ENCODE measurements around the gene SLC2A9. TPM values are rescaled to one million over a fixed set of nuclear protein-coding genes. Genes with fewer than 3 reads are reported as not detected.

Gene SLC2A9
- total and polyA plus RNA-seq, 2 of the 13 experiments (the other 11 are each of a cell fraction or from before 2014, with no cell fraction given): 36.2 to 42.3 TPM

DNA sequence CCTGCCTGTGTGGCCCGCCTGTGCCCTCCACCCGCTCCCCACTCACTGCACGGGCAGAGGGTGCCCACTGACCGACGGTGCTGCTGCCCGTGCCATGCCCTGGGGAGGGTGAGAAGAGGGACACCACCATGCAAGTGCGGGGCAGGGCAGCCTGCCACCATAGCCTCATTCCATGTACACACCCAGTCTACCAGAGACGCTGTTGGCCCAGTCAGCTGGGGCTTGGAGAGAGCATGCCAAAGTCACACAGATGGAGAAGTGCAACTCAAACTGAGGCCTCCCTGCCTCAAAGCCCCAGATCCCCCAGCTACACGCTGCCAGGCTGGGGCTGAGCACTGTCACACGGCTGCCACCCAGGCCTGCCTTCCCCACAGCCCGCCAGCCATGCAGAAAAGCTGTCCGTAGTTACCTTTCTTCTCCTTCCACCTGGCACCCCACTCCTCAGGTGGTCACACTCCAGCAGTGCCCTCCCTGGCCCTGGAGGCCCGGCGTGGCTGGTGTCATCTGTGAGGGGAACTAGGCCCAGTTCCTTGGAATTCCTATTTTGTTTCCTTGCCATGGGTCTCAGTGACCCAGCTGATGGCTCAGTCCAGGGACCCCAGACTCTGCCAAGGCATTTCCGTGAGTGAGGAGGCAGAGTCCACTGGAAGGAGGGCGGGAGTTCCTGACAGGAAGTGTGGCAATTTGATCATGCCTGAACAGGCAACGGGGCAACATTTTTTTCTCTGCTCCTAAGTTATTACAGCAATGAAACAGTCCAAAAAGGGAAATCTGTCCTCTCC is at the start of gene SLC2A9 (continued):
- TF ChIP-seq ATAD3A (CRISPR knock-in tag; IDR thresholded peaks at IDR 0.05) (no peak), ZZZ3 (CRISPR knock-in tag; IDR thresholded peaks at IDR 0.05; ENCODE audit: borderline replicate concordance) (0 out of 2 replicates have a peak, but pooled peaks have one; percentile 65), ZNF34 (CRISPR knock-in tag; IDR thresholded peaks at IDR 0.05; ENCODE audit: borderline replicate concordance) (0 out of 2 replicates have a peak, but pooled peaks have one; percentile 36), ZNF225 (CRISPR knock-in tag; IDR thresholded peaks at IDR 0.05) (peak; percentile 73; the same call in 1 of the 2 replicates), CREB1 (IDR thresholded peaks at IDR 0.05) (no peak), CREB1 (CRISPR knock-in tag; IDR thresholded peaks at IDR 0.05) (no peak), ZNF891 (CRISPR knock-in tag; IDR thresholded peaks at IDR 0.05) (no peak), PBX3 (CRISPR knock-in tag; IDR thresholded peaks at IDR 0.05; ENCODE audit: borderline replicate concordance) (no peak), GZF1 (CRISPR knock-in tag; IDR thresholded peaks at IDR 0.05) (no peak; the same call in 1 of the 2 replicates), ZNF20 (CRISPR knock-in tag; IDR thresholded peaks at IDR 0.05) (no peak), ZNF543 (CRISPR knock-in tag; IDR thresholded peaks at IDR 0.05) (0 out of 2 replicates have a peak, but pooled peaks have one; percentile 37), PCBP1 (IDR thresholded peaks at IDR 0.05; ENCODE audit: borderline replicate concordance, low read depth, low read length) (no peak), ZNF432 (CRISPR knock-in tag; IDR thresholded peaks at IDR 0.05; ENCODE audit: borderline replicate concordance) (no peak), SNAPC5 (CRISPR knock-in tag; IDR thresholded peaks at IDR 0.05; ENCODE audit: borderline replicate concordance) (no peak), ZNF235 (CRISPR knock-in tag; IDR thresholded peaks at IDR 0.05; ENCODE audit: borderline replicate concordance) (no peak), KDM5A (IDR thresholded peaks at IDR 0.05; ENCODE audit: borderline replicate concordance, low read length) (0 out of 2 replicates have a peak, but pooled peaks have one; percentile 10), ZNF335 (CRISPR knock-in tag; IDR thresholded peaks at IDR 0.05) (no peak), MIER2 (CRISPR knock-in tag; IDR thresholded peaks at IDR 0.05) (no peak)
- TF ChIP-seq, protein P1, sequence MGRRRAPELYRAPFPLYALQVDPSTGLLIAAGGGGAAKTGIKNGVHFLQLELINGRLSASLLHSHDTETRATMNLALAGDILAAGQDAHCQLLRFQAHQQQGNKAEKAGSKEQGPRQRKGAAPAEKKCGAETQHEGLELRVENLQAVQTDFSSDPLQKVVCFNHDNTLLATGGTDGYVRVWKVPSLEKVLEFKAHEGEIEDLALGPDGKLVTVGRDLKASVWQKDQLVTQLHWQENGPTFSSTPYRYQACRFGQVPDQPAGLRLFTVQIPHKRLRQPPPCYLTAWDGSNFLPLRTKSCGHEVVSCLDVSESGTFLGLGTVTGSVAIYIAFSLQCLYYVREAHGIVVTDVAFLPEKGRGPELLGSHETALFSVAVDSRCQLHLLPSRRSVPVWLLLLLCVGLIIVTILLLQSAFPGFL (CRISPR knock-in tag; IDR thresholded peaks at IDR 0.05): no peak
- TF ChIP-seq, protein P2, sequence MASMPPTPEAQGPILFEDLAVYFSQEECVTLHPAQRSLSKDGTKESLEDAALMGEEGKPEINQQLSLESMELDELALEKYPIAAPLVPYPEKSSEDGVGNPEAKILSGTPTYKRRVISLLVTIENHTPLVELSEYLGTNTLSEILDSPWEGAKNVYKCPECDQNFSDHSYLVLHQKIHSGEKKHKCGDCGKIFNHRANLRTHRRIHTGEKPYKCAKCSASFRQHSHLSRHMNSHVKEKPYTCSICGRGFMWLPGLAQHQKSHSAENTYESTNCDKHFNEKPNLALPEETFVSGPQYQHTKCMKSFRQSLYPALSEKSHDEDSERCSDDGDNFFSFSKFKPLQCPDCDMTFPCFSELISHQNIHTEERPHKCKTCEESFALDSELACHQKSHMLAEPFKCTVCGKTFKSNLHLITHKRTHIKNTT (CRISPR knock-in tag; IDR thresholded peaks at IDR 0.05): no peak
- TF ChIP-seq, protein P3, sequence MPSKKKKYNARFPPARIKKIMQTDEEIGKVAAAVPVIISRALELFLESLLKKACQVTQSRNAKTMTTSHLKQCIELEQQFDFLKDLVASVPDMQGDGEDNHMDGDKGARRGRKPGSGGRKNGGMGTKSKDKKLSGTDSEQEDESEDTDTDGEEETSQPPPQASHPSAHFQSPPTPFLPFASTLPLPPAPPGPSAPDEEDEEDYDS (CRISPR knock-in tag; IDR thresholded peaks at IDR 0.05): peak; percentile 57
- TF ChIP-seq, protein P4, sequence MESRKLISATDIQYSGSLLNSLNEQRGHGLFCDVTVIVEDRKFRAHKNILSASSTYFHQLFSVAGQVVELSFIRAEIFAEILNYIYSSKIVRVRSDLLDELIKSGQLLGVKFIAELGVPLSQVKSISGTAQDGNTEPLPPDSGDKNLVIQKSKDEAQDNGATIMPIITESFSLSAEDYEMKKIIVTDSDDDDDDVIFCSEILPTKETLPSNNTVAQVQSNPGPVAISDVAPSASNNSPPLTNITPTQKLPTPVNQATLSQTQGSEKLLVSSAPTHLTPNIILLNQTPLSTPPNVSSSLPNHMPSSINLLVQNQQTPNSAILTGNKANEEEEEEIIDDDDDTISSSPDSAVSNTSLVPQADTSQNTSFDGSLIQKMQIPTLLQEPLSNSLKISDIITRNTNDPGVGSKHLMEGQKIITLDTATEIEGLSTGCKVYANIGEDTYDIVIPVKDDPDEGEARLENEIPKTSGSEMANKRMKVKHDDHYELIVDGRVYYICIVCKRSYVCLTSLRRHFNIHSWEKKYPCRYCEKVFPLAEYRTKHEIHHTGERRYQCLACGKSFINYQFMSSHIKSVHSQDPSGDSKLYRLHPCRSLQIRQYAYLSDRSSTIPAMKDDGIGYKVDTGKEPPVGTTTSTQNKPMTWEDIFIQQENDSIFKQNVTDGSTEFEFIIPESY (CRISPR knock-in tag; IDR thresholded peaks at IDR 0.05): no peak
- TF ChIP-seq, protein P5, sequence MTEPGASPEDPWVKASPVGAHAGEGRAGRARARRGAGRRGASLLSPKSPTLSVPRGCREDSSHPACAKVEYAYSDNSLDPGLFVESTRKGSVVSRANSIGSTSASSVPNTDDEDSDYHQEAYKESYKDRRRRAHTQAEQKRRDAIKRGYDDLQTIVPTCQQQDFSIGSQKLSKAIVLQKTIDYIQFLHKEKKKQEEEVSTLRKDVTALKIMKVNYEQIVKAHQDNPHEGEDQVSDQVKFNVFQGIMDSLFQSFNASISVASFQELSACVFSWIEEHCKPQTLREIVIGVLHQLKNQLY (CRISPR knock-in tag; IDR thresholded peaks at IDR 0.05): peak; percentile 62; the same call in 1 of the 2 replicates

Data from HepG2 (cell line).